Immature natural killer cell (primary cell): Measurements from ENCODE around the gene EYS. TPM values are rescaled to one million over a fixed set of nuclear protein-coding genes. Genes with fewer than 3 reads are reported as not detected.
"Not testable (repeated sequence)": the region's sequence is repeated elsewhere in the genome, so short reads cannot be mapped to it uniquely, and the experiment has no call there.

Source experiments
- DNase-seq, 3 donors: peaks; one replicate each; pipeline ENCODE4 v3.0.0; 2022; ENCODE audit warnings: mixed read lengths in 1 of 3
- H3K27ac Mint-ChIP-seq, 6 donors: one replicate each; pipeline ENCODE4 v1.8.0; 2020; ENCODE audit warnings: mixed read lengths in 6 of 6, mild to moderate bottlenecking in 5 of 6, inconsistent platforms in 4 of 6, moderate library complexity in 3 of 6
- H3K27me3 Mint-ChIP-seq, 3 donors: one replicate each; pipeline ENCODE4 v1.8.0; 2020 to 2021; ENCODE audit warnings: low read depth in 3 of 3, mild to moderate bottlenecking in 3 of 3, mixed read lengths in 3 of 3, moderate library complexity in 3 of 3, inconsistent platforms in 1 of 3
- H3K36me3 Mint-ChIP-seq, 3 donors: one replicate each; pipeline ENCODE4 v1.8.0; 2020; ENCODE audit warnings: mixed read lengths in 3 of 3, inconsistent platforms in 2 of 3, mild to moderate bottlenecking in 2 of 3
- H3K4me1 Mint-ChIP-seq, 2 donors: one replicate each; pipeline ENCODE4 v1.8.0; 2020; ENCODE audit warnings: inconsistent platforms in 2 of 2, mild to moderate bottlenecking in 2 of 2, mixed read lengths in 2 of 2, moderate library complexity in 1 of 2
- H3K4me3 Mint-ChIP-seq, 5 donors: one replicate each; pipeline ENCODE4 v1.8.0; 2020; ENCODE audit warnings: mild to moderate bottlenecking in 5 of 5, mixed read lengths in 5 of 5, inconsistent platforms in 3 of 5, moderate library complexity in 3 of 5
- H3K9me3 Mint-ChIP-seq, 6 donors: one replicate each; pipeline ENCODE4 v1.8.0; 2020; ENCODE audit warnings: mild to moderate bottlenecking in 6 of 6, mixed read lengths in 6 of 6, inconsistent platforms in 4 of 6, moderate library complexity in 3 of 6
- polyA plus RNA-seq, 3 donors: library from polyadenylated mRNA; unstranded; fragments of 300-500 nt; fragmentation: Illumina TruSeq; gene quantifications; one replicate each; pipeline ENCODE4 v1.2.3, GENCODE V29; 2021

The EYS gene
- polyA plus RNA-seq, 3 donors from 2014 or later: not detected

GRCh38 chr6:64062960-64063683 lies 1643.9 kb downstream of the EYS start:
- Mint-ChIP-seq H3K4me3 (no peak overlapping the region), H3K9me3 (peaks cover 10 to 43% (median 20%) of the 10 kb centered on the region in 6 donors), H3K27me3 (peaks cover 0 to 3% (median 0%) of the 10 kb centered on the region in 3 donors), H3K36me3 (no peaks in the 10 kb centered on the region), H3K4me1 (no peaks in the 10 kb centered on the region), H3K27ac (no peak overlapping the region)
- no peak for DNase-seq

- H3K4me1 Mint-ChIP-seq: no peaks in the 10 kb centered on the region
These were observed 1652.2 kb downstream of the EYS start for GRCh38 chr6:64054861-64055260.

GRCh38 chr6:64050590-64050989 lies 1656.4 kb downstream of the EYS start:
- DNase-seq: no peak
- Mint-ChIP-seq H3K4me1 (no peaks in the 10 kb centered on the region), H3K27ac (no peak overlapping the region), H3K9me3 (peaks cover 6 to 32% (median 13%) of the 10 kb centered on the region in 6 donors), H3K36me3 (no peaks in the 10 kb centered on the region), H3K4me3 (no peak overlapping the region), H3K27me3 (no peaks in the 10 kb centered on the region)

More at GRCh38 chr6:64054861-64055260, 1652.2 kb downstream of the EYS start:
- peaks cover 0 to 2% (median 0%) of the 10 kb centered on the region in 3 donors for H3K27me3 Mint-ChIP-seq
- H3K27ac Mint-ChIP-seq: no peak overlapping the region
- H3K4me3 Mint-ChIP-seq: no peak overlapping the region
- H3K36me3 Mint-ChIP-seq: no peaks in the 10 kb centered on the region
- peaks cover 2 to 40% (median 8%) of the 10 kb centered on the region in 6 donors for H3K9me3 Mint-ChIP-seq
- no peak for DNase-seq

GRCh38 chr6:64049736-64050135 lies 1657.3 kb downstream of the EYS start:
- H3K36me3 Mint-ChIP-seq: no peaks in the 10 kb centered on the region
- no peak for DNase-seq
- H3K4me3 Mint-ChIP-seq: no peak overlapping the region
- H3K4me1 Mint-ChIP-seq: no peaks in the 10 kb centered on the region
- peaks cover 5 to 32% (median 13%) of the 10 kb centered on the region in 6 donors for H3K9me3 Mint-ChIP-seq
- H3K27me3 Mint-ChIP-seq: no peaks in the 10 kb centered on the region
- H3K27ac Mint-ChIP-seq: no peak overlapping the region

GRCh38 chr6:64046746-64047208 lies 1660.2 kb downstream of the EYS start:
- Mint-ChIP-seq H3K4me1 (no peaks in the 10 kb centered on the region), H3K27me3 (no peaks in the 10 kb centered on the region), H3K27ac (no peak overlapping the region), H3K9me3 (peaks cover 4 to 36% (median 12%) of the 10 kb centered on the region in 6 donors), H3K4me3 (no peak overlapping the region), H3K36me3 (no peaks in the 10 kb centered on the region)
- DNase-seq: no peak

GRCh38 chr6:64041373-64041772 lies 1665.7 kb downstream of the EYS start:
- Mint-ChIP-seq H3K4me1 (no peaks in the 10 kb centered on the region), H3K36me3 (no peaks in the 10 kb centered on the region), H3K27ac (no peak overlapping the region), H3K4me3 (no peak overlapping the region), H3K9me3 (peaks cover 0 to 37% (median 10%) of the 10 kb centered on the region in 6 donors), H3K27me3 (no peaks in the 10 kb centered on the region)
- DNase-seq: no peak

- no peak overlapping the region for H3K4me3 Mint-ChIP-seq
These were observed 1666.9 kb downstream of the EYS start for GRCh38 chr6:64040113-64040512.

GRCh38 chr6:64037427-64037826 lies 1669.6 kb downstream of the EYS start:
- Mint-ChIP-seq H3K4me1 (no peaks in the 10 kb centered on the region), H3K27ac (no peak overlapping the region), H3K27me3 (no peaks in the 10 kb centered on the region), H3K36me3 (no peaks in the 10 kb centered on the region), H3K4me3 (no peak overlapping the region), H3K9me3 (peaks cover 4 to 29% (median 14%) of the 10 kb centered on the region in 6 donors)
- no peak for DNase-seq

More at GRCh38 chr6:64040113-64040512, 1666.9 kb downstream of the EYS start:
- DNase-seq: no peak
- H3K4me1 Mint-ChIP-seq: no peaks in the 10 kb centered on the region
- H3K27ac Mint-ChIP-seq: no peak overlapping the region
- H3K36me3 Mint-ChIP-seq: no peaks in the 10 kb centered on the region
- H3K27me3 Mint-ChIP-seq: no peaks in the 10 kb centered on the region
- peaks cover 1 to 37% (median 14%) of the 10 kb centered on the region in 6 donors for H3K9me3 Mint-ChIP-seq

GRCh38 chr6:64034910-64035655 lies 1671.9 kb downstream of the EYS start:
- Mint-ChIP-seq H3K4me1 (no peaks in the 10 kb centered on the region), H3K4me3 (no peak overlapping the region)
- DNase-seq: no peak

GRCh38 chr6:64034291-64034690 lies 1672.7 kb downstream of the EYS start:
- Mint-ChIP-seq H3K4me1 (no peaks in the 10 kb centered on the region), H3K27ac (no peak overlapping the region), H3K4me3 (no peak overlapping the region), H3K9me3 (peaks cover 11 to 36% (median 12%) of the 10 kb centered on the region in 6 donors), H3K36me3 (no peaks in the 10 kb centered on the region), H3K27me3 (no peaks in the 10 kb centered on the region)
- DNase-seq: no peak

More at GRCh38 chr6:64034910-64035655, 1671.9 kb downstream of the EYS start:
- Mint-ChIP-seq H3K27me3 (no peaks in the 10 kb centered on the region), H3K9me3 (peaks cover 6 to 29% (median 9%) of the 10 kb centered on the region in 6 donors), H3K27ac (no peak overlapping the region), H3K36me3 (no peaks in the 10 kb centered on the region)

- H3K27ac Mint-ChIP-seq, H3K27me3 Mint-ChIP-seq, DNase-seq, H3K4me3 Mint-ChIP-seq, H3K4me1 Mint-ChIP-seq, H3K36me3 Mint-ChIP-seq: not testable (repeated sequence)
- peaks cover 9 to 44% (median 18%) of the 10 kb centered on the region in 6 donors for H3K9me3 Mint-ChIP-seq
These were observed 1675.9 kb downstream of the EYS start for GRCh38 chr6:64030950-64031618.

- Mint-ChIP-seq H3K9me3 (peaks cover 10 to 46% (median 19%) of the 10 kb centered on the region in 6 donors), H3K4me1 (no peaks in the 10 kb centered on the region), H3K36me3 (peaks cover 0 to 2% (median 0%) of the 10 kb centered on the region in 3 donors), H3K4me3 (no peak overlapping the region), H3K27ac (no peak overlapping the region), H3K27me3 (peaks cover 0 to 4% (median 0%) of the 10 kb centered on the region in 3 donors)
- DNase-seq: no peak
These were observed 1683.3 kb downstream of the EYS start for GRCh38 chr6:64023693-64024092.

- H3K4me1 Mint-ChIP-seq: no peaks in the 10 kb centered on the region
- H3K9me3 Mint-ChIP-seq: peaks cover 7 to 50% (median 18%) of the 10 kb centered on the region in 6 donors
- no peak overlapping the region for H3K4me3 Mint-ChIP-seq
- H3K27ac Mint-ChIP-seq: no peak overlapping the region
- H3K36me3 Mint-ChIP-seq: peaks cover 0 to 3% (median 2%) of the 10 kb centered on the region in 3 donors
- peaks cover 0 to 3% (median 0%) of the 10 kb centered on the region in 3 donors for H3K27me3 Mint-ChIP-seq
- DNase-seq: no peak
These were observed 1692.4 kb downstream of the EYS start for GRCh38 chr6:64014595-64014994.
